HepG2 (cell line): ENCODE results near the gene DGCR8. TPM values are rescaled to one million over a fixed set of nuclear protein-coding genes. Genes with fewer than 3 reads are reported as not detected.
A peak's percentile ranks its signal among the peaks of the same experiment; 100 is the strongest.

Experiments used
- AHDC1 ChIP-seq: sonication (generic); formaldehyde crosslinking; IDR thresholded peaks from 2 replicates; pipeline ENCODE4 v1.5.1; 2020; ENCODE audit warnings: mild to moderate bottlenecking, missing genetic modification reagents, borderline replicate concordance
- ASH2L ChIP-seq: fragments of 300-600, 200-600 bp; sonication (generic); IDR thresholded peaks from 2 replicates; pipeline ENCODE4 v1.7.0; 2017; ENCODE audit warnings: low read depth, mild to moderate bottlenecking, moderate library complexity, mixed read lengths, low read length; ENCODE audit not compliant: insufficient read length
- E2F1 ChIP-seq: sonication (generic); formaldehyde crosslinking; IDR thresholded peaks from 2 replicates; pipeline ENCODE4 v1.5.0; 2020; ENCODE audit warnings: missing genetic modification reagents
- HDAC1 ChIP-seq: sonication (generic); formaldehyde crosslinking; IDR thresholded peaks from 2 replicates; pipeline ENCODE4 v1.5.1; 2020; ENCODE audit warnings: mild to moderate bottlenecking, missing genetic modification reagents
- MAZ ChIP-seq, 2 experiments: sonication (generic) in 1 of 2; formaldehyde crosslinking in 1 of 2; IDR thresholded peaks; 2 replicates each; pipeline versions ENCODE4 v1.5.0 to v1.6.1; 2012 to 2020; ENCODE audit warnings: low read depth in 2 of 2, mild to moderate bottlenecking in 2 of 2, borderline replicate concordance in 1 of 2, improper control_type of control experiment in 1 of 2, low read length in 1 of 2, missing genetic modification reagents in 1 of 2, moderate library complexity in 1 of 2
- SNAPC4 ChIP-seq: sonication (generic); formaldehyde crosslinking; IDR thresholded peaks from 2 replicates; pipeline ENCODE4 v1.4.0; 2020; ENCODE audit warnings: mild to moderate bottlenecking, missing genetic modification reagents
- SP4 ChIP-seq: sonication (generic); formaldehyde crosslinking; IDR thresholded peaks from 2 replicates; pipeline ENCODE4 v1.8.1; 2023; ENCODE audit warnings: mild to moderate bottlenecking, missing genetic modification reagents
- ZBTB3 ChIP-seq: sonication (generic); formaldehyde crosslinking; IDR thresholded peaks from 2 replicates; pipeline ENCODE4 v1.4.0; 2020; ENCODE audit warnings: low read depth, mild to moderate bottlenecking, moderate library complexity, missing genetic modification reagents, borderline replicate concordance
- ZFY ChIP-seq: sonication (generic); formaldehyde crosslinking; IDR thresholded peaks from 2 replicates; pipeline ENCODE4 v1.4.0; 2020; ENCODE audit warnings: missing genetic modification reagents
- ZNF432 ChIP-seq: sonication (generic); formaldehyde crosslinking; IDR thresholded peaks from 2 replicates; pipeline ENCODE4 v1.5.0; 2020; ENCODE audit warnings: missing genetic modification reagents, mild to moderate bottlenecking, borderline replicate concordance
- ZNF580 ChIP-seq: IDR thresholded peaks from 2 replicates; pipeline ENCODE4 v1.6.1; 2016; ENCODE audit warnings: low read depth, borderline replicate concordance
- ZNF614 ChIP-seq: IDR thresholded peaks from 2 replicates; pipeline ENCODE4 v1.6.1; 2018; ENCODE audit warnings: missing biosample characterization, missing genetic modification reagents, inconsistent platforms, borderline replicate concordance
- ZNF749 ChIP-seq: sonication (generic); formaldehyde crosslinking; IDR thresholded peaks from 2 replicates; pipeline ENCODE4 v1.8.0; 2022; ENCODE audit warnings: mild to moderate bottlenecking, missing genetic modification reagents, moderate library complexity, borderline replicate concordance
- ZNF83 ChIP-seq: sonication (generic); formaldehyde crosslinking; IDR thresholded peaks from 2 replicates; pipeline ENCODE4 v1.4.0; 2020; ENCODE audit warnings: missing genetic modification reagents, mild to moderate bottlenecking, borderline replicate concordance
- polyA plus RNA-seq, 8 experiments: library from polyadenylated mRNA; depleted of rRNA in 3 of 8; stranded (reverse) in 7 of 8; unstranded in 1 of 8; fragments of >200 nt; fragmentation: Illumina TruSeq in 4 of 8; extraction: Trizol in 4 of 8; gene quantifications; 2 replicates each; pipeline versions ENCODE4 v1.2.1 to v1.2.3, GENCODE V29; 2011 to 2016; ENCODE audit warnings: low read depth in 4 of 8, missing spikeins in 1 of 8, mixed read lengths in 1 of 8; ENCODE audit not compliant: insufficient read depth in 1 of 8
- total RNA-seq, 5 experiments: library from RNA; depleted of rRNA; stranded (reverse); fragments of >200 nt; fragmentation: Illumina TruSeq; extraction: Trizol; gene quantifications; 2 replicates each; pipeline ENCODE4 v1.2.3, GENCODE V29; 2016; ENCODE audit warnings: low read depth in 1 of 5

Gene DGCR8
- total and polyA plus RNA-seq, 2 of the 13 experiments (the other 11 are each of a cell fraction or from before 2014, with no cell fraction given) = 10.2 to 23.2 TPM

- no peak for TF ChIP-seq MAZ (IDR thresholded peaks at IDR 0.05; ENCODE audit: borderline replicate concordance, low read depth, low read length)
- TF ChIP-seq MAZ (CRISPR knock-in tag; IDR thresholded peaks at IDR 0.05; ENCODE audit: low read depth) = no peak
- no peak for TF ChIP-seq ZNF749
- TF ChIP-seq ZNF580 = no peak
- TF ChIP-seq SP4 (CRISPR knock-in tag) = peak; percentile 41; the same call in 1 of the 2 replicates
- TF ChIP-seq ZNF614 = no peak
- TF ChIP-seq ZNF83 (CRISPR knock-in tag) = no peak
- TF ChIP-seq ZBTB3 (CRISPR knock-in tag) = no peak
- no peak for TF ChIP-seq E2F1 (CRISPR knock-in tag)
- TF ChIP-seq ASH2L = no peak
- 0 out of 2 replicates have a peak, but pooled peaks have one; percentile 47 for TF ChIP-seq SNAPC4 (CRISPR knock-in tag)
- peak; percentile 33; the same call in 1 of the 2 replicates for TF ChIP-seq ZFY (CRISPR knock-in tag)
- TF ChIP-seq HDAC1 (CRISPR knock-in tag) = peak; percentile 49; the same call in 1 of the 2 replicates
- no peak for TF ChIP-seq ZNF432 (CRISPR knock-in tag)
- TF ChIP-seq AHDC1 (CRISPR knock-in tag) = no peak
These were observed 4.7 kb downstream of the DGCR8 start (continued) for GRCh38 chr22:20084547-20085413.
